Spleen (tissue), 7 donors: Measurements from ENCODE around the gene UGT1A4.

ENCODE experiments used
- POLR2A ChIP-seq, 3 donors: fragments of 450-650 bp; IDR thresholded peaks; one replicate each; pipeline ENCODE4 v1.5.1; 2017; ENCODE audit warnings: antibody characterized with exemption in 3 of 3, mild to moderate bottlenecking in 1 of 3
- TF ChIP-seq, protein P1 (sequence below), 11 experiments: fragments of 200-600 bp in 7 of 11; fragments of 450-650 bp in 4 of 11; sonication (generic) in 4 of 11; IDR thresholded peaks in 8 of 11; conservative IDR thresholded peaks in 3 of 11; 1 replicate in 7 of 11; 2 replicates in 4 of 11; pipeline versions ENCODE4 v1.4.0 to v1.8.0; 2016 to 2021; ENCODE audit warnings: antibody characterized with exemption in 11 of 11, inconsistent platforms in 4 of 11, mild to moderate bottlenecking in 1 of 11
- donor health status: DM: no; HTN: no; CAD: no; lungs with moderate emphysema.
- donor health status: DM: no; HTN: no; CAD: no.
- donor health status: DM: no; HTN: no; CAD: no.

DNA sequence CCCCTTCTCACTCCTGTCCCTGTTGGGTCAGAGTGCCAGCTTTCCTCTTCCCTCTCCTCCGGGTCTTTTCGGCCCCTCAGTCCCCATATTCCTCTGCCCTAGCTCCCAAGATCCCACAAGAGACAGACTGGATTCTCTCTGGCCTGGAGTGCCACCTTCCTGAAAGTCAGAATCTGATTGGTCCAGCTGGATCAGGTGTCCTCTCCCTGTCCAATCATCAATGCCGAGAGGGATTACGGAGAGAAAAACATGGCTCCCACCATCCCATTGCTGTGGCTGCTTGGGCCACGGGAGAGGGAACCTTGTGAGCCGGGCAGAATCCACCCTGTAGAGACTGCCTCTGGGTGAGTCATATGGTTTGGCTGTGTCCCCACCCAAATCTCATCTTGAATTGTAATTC lies 56.9 kb downstream of the UGT1A4 start:
- TF ChIP-seq, protein P1, sequence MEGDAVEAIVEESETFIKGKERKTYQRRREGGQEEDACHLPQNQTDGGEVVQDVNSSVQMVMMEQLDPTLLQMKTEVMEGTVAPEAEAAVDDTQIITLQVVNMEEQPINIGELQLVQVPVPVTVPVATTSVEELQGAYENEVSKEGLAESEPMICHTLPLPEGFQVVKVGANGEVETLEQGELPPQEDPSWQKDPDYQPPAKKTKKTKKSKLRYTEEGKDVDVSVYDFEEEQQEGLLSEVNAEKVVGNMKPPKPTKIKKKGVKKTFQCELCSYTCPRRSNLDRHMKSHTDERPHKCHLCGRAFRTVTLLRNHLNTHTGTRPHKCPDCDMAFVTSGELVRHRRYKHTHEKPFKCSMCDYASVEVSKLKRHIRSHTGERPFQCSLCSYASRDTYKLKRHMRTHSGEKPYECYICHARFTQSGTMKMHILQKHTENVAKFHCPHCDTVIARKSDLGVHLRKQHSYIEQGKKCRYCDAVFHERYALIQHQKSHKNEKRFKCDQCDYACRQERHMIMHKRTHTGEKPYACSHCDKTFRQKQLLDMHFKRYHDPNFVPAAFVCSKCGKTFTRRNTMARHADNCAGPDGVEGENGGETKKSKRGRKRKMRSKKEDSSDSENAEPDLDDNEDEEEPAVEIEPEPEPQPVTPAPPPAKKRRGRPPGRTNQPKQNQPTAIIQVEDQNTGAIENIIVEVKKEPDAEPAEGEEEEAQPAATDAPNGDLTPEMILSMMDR (IDR thresholded peaks at IDR 0.05 in 8 of 11, conservative IDR thresholded peaks at IDR 0.05 in 3 of 11) = no peak
- TF ChIP-seq POLR2A (IDR thresholded peaks at IDR 0.05) = no peak
